IMR-90 (cell line): ENCODE measurements around the gene CEP55. TPM values are rescaled to one million over a fixed set of nuclear protein-coding genes. Genes with fewer than 3 reads are reported as not detected.

Source experiments
- ATAC-seq: fragments of 200-7000 bp; cut with Tn5 transposase; 2 replicates; pipeline ENCODE4 v1.9.1; 2020; ENCODE audit warnings: low read depth, mild to moderate bottlenecking, moderate library complexity
- BruUV-seq: library from RNA; stranded (reverse); fragments of 400-500 nt; replicated peaks from 2 replicates; lab custom pipeline; 2021; lab: Mats Ljungman, UMichigan
- CTCF ChIA-PET: fragments of 300-600 bp; formaldehyde crosslinking; extraction: SDS; loops from one replicate; lab custom pipeline; 2021; ENCODE audit warnings: antibody characterized with exemption; lab: Yijun Ruan, JAX
- POLR2A ChIA-PET: fragments of 300-600 bp; sonication (Branson Sonifier 250); formaldehyde crosslinking; loops from one replicate; lab custom pipeline; 2022; ENCODE audit warnings: antibody characterized with exemption; ENCODE audit not compliant: unreplicated experiment; lab: Charles Lee
- DNase-seq: peaks from one replicate; pipeline ENCODE4 v3.0.0; 2013
- H2AFZ ChIP-seq: replicated peaks from 2 replicates; pipeline ENCODE3; 2013; ENCODE audit warnings: low read length, mild to moderate bottlenecking; ENCODE audit not compliant: poor library complexity
- H2AK5ac ChIP-seq: 2 replicates; pipeline ENCODE4 v1.6.1; 2013; ENCODE audit warnings: low read depth, low read length, inconsistent platforms
- H2AK9ac ChIP-seq: replicated peaks from 2 replicates; pipeline ENCODE3; 2013; ENCODE audit warnings: mild to moderate bottlenecking, low read depth, low read length, moderate library complexity; ENCODE audit not compliant: poor library complexity
- H2BK120ac ChIP-seq: 2 replicates; pipeline ENCODE4 v1.6.1; 2013; ENCODE audit warnings: low read depth, low read length, inconsistent platforms
- H2BK15ac ChIP-seq: 3 replicates; pipeline ENCODE4 v1.6.1; 2013; ENCODE audit warnings: low read depth, low read length, inconsistent platforms
- H2BK20ac ChIP-seq: 2 replicates; pipeline ENCODE4 v1.6.1; 2013; ENCODE audit warnings: low read depth, mild to moderate bottlenecking, inconsistent platforms, low read length, moderate library complexity
- H2BK5ac ChIP-seq: 2 replicates; pipeline ENCODE4 v1.6.1; 2013; ENCODE audit warnings: mild to moderate bottlenecking, low read depth, low read length, inconsistent platforms; ENCODE audit not compliant: poor library complexity, severe bottlenecking
- H3K14ac ChIP-seq: replicated peaks from 2 replicates; pipeline ENCODE4 v1.6.1; 2013; ENCODE audit warnings: low read depth, low read length, inconsistent platforms
- H3K18ac ChIP-seq: 2 replicates; pipeline ENCODE4 v1.6.1; 2013; ENCODE audit warnings: low read depth, low read length, control low read depth
- H3K23ac ChIP-seq: 2 replicates; pipeline ENCODE4 v1.6.1; 2013; ENCODE audit warnings: low read depth, low read length, inconsistent platforms
- H3K27ac ChIP-seq: 2 replicates; pipeline ENCODE4 v1.5.1; 2013; ENCODE audit warnings: mild to moderate bottlenecking, control low read depth, low read length; ENCODE audit not compliant: insufficient read depth
- H3K27me3 ChIP-seq: 2 replicates; pipeline ENCODE4 v1.6.1; 2013; ENCODE audit warnings: low read length; ENCODE audit not compliant: control insufficient read depth, insufficient read depth
- H3K36me3 ChIP-seq: 2 replicates; pipeline ENCODE4 v1.6.1; 2013; ENCODE audit warnings: low read length, mixed read lengths; ENCODE audit not compliant: control insufficient read depth, insufficient read depth
- H3K4ac ChIP-seq: 2 replicates; pipeline ENCODE4 v1.6.1; 2013; ENCODE audit warnings: low read depth, low read length, inconsistent platforms
- H3K4me1 ChIP-seq: 2 replicates; pipeline ENCODE4 v1.6.1; 2013; ENCODE audit warnings: low read length, mixed read lengths; ENCODE audit not compliant: control insufficient read depth, insufficient read depth
- H3K4me2 ChIP-seq: 2 replicates; pipeline ENCODE4 v1.6.1; 2013; ENCODE audit warnings: low read depth, mild to moderate bottlenecking, control low read depth, low read length, moderate library complexity
- H3K4me3 ChIP-seq: 2 replicates; pipeline ENCODE4 v1.5.1; 2013; ENCODE audit warnings: low read depth, mild to moderate bottlenecking, control low read depth, low read length, moderate library complexity; ENCODE audit not compliant: insufficient read depth
- H3K56ac ChIP-seq: 2 replicates; pipeline ENCODE4 v1.6.1; 2013; ENCODE audit warnings: low read length, inconsistent platforms; ENCODE audit not compliant: insufficient read depth; ENCODE audit errors: extremely low read depth
- H3K79me1 ChIP-seq, 2 experiments: 2 replicates each; pipeline ENCODE4 v1.6.1; 2013; ENCODE audit warnings: low read length in 2 of 2, inconsistent platforms in 1 of 2, low read depth in 1 of 2
- H3K9ac ChIP-seq: 2 replicates; pipeline ENCODE4 v1.6.1; 2013; ENCODE audit warnings: low read depth, low read length, control low read depth
- H3K9me1 ChIP-seq: 2 replicates; pipeline ENCODE4 v1.6.1; 2013; ENCODE audit warnings: low read length, inconsistent platforms; ENCODE audit not compliant: insufficient read depth
- H3K9me3 ChIP-seq: 2 replicates; pipeline ENCODE4 v1.6.1; 2013; ENCODE audit warnings: low read length; ENCODE audit not compliant: control insufficient read depth, insufficient read depth
- H4K20me1 ChIP-seq: 2 replicates; pipeline ENCODE4 v1.6.1; 2013; ENCODE audit warnings: low read length, inconsistent platforms; ENCODE audit not compliant: insufficient read depth
- H4K5ac ChIP-seq: 2 replicates; pipeline ENCODE4 v1.6.1; 2013; ENCODE audit warnings: mild to moderate bottlenecking, low read depth, low read length, control low read depth
- H4K8ac ChIP-seq, 2 experiments: 2 replicates each; pipeline ENCODE4 v1.6.1; 2013; ENCODE audit warnings: low read depth in 2 of 2, low read length in 2 of 2, control low read depth in 1 of 2, inconsistent platforms in 1 of 2
- H4K91ac ChIP-seq: 2 replicates; pipeline ENCODE4 v1.6.1; 2013; ENCODE audit warnings: low read depth, low read length, inconsistent platforms; ENCODE audit not compliant: insufficient read depth
- CEBPB ChIP-seq: IDR thresholded peaks from 2 replicates; pipeline ENCODE4 v1.6.1; 2012; ENCODE audit warnings: low read depth, low read length, improper control_type of control experiment
- CHD1 ChIP-seq: IDR thresholded peaks from 2 replicates; pipeline ENCODE4 v1.6.1; 2012; ENCODE audit warnings: low read depth, low read length, improper control_type of control experiment
- MAFK ChIP-seq: IDR thresholded peaks from 2 replicates; pipeline ENCODE4 v1.6.1; 2012; ENCODE audit warnings: low read depth, low read length, improper control_type of control experiment
- MAZ ChIP-seq: IDR thresholded peaks from 2 replicates; pipeline ENCODE4 v1.6.1; 2012; ENCODE audit warnings: low read depth, mild to moderate bottlenecking, low read length, improper control_type of control experiment, moderate library complexity, borderline replicate concordance
- NFE2L2 ChIP-seq: fragments of 150-350 bp; IDR thresholded peaks from 2 replicates; pipeline ENCODE4 v1.6.1; 2016; ENCODE audit warnings: low read depth, mild to moderate bottlenecking, low read length
- POLR2A ChIP-seq: IDR thresholded peaks from 2 replicates; pipeline ENCODE4 v1.6.1; 2012; ENCODE audit warnings: mild to moderate bottlenecking, low read depth, low read length
- RAD21 ChIP-seq: IDR thresholded peaks from 2 replicates; pipeline ENCODE4 v1.6.1; 2012; ENCODE audit warnings: low read length, improper control_type of control experiment
- RFX5 ChIP-seq: IDR thresholded peaks from 2 replicates; pipeline ENCODE4 v1.8.0; 2012; ENCODE audit warnings: low read depth, mild to moderate bottlenecking, low read length, moderate library complexity
- SMC3 ChIP-seq: fragments of 150-350 bp; IDR thresholded peaks from 2 replicates; pipeline ENCODE4 v1.6.1; 2016; ENCODE audit warnings: low read depth, mild to moderate bottlenecking, antibody characterized with exemption, low read length, moderate library complexity
- WGBS, 2 experiments: methylation state at CpG; one replicate each; pipeline versions ENCODE4 v1.1.5 to v1.1.7; 2013; ENCODE audit warnings: missing lambda C conversion rate in 2 of 2; ENCODE audit not compliant: insufficient read length in 1 of 2; ENCODE audit errors: extremely low coverage in 2 of 2; 5-methylcytosine and 5-hydroxymethylcytosine counted together
- dilution Hi-C: fragments of 300-500 bp; cut with HindIII; formaldehyde crosslinking; loops from one replicate; pipeline ENCODE4 v1.14.3; 2018; ENCODE audit warnings: low sequenced_read_pairs; ENCODE audit not compliant: unreplicated experiment
- in situ Hi-C: fragments of 300-500 bp; cut with MboI; formaldehyde crosslinking; loops from 3 replicates; pipeline ENCODE4 v1.14.3; 2019; ENCODE audit warnings: low sequenced_read_pairs, inconsistent platforms, mixed read lengths
- intact Hi-C: fragments of 100-400 bp; cut with micrococcal nuclease; formaldehyde crosslinking; loops from 2 replicates; pipeline ENCODE4 v1.10.0; 2022
- polyA plus RNA-seq, 3 experiments: library from polyadenylated mRNA; depleted of rRNA; stranded (reverse); fragments of >200 nt; gene quantifications; 2 replicates each; pipeline ENCODE4 v1.2.3, GENCODE V29; 2012; ENCODE audit warnings: low replicate concordance in 1 of 3
- total RNA-seq: library from RNA; depleted of rRNA; stranded (reverse); fragments of >200 nt; gene quantifications from 2 replicates; pipeline ENCODE4 v1.2.3, GENCODE V29; 2012
- TF ChIP-seq, protein P1 (sequence below): fragments of 150-350 bp; IDR thresholded peaks from 2 replicates; pipeline ENCODE4 v1.6.1; 2016; ENCODE audit warnings: low read depth, mild to moderate bottlenecking, low read length, moderate library complexity, borderline replicate concordance
- TF ChIP-seq, protein P2 (sequence below): conservative IDR thresholded peaks from 2 replicates; pipeline ENCODE4 v1.5.1; 2012; ENCODE audit warnings: mild to moderate bottlenecking, low read depth, low read length, improper control_type of control experiment

The CEP55 gene
- total and polyA plus RNA-seq, 2 of the 4 experiments (the other 2 are of a cell fraction): 15.7 to 23.5 TPM

DNA sequence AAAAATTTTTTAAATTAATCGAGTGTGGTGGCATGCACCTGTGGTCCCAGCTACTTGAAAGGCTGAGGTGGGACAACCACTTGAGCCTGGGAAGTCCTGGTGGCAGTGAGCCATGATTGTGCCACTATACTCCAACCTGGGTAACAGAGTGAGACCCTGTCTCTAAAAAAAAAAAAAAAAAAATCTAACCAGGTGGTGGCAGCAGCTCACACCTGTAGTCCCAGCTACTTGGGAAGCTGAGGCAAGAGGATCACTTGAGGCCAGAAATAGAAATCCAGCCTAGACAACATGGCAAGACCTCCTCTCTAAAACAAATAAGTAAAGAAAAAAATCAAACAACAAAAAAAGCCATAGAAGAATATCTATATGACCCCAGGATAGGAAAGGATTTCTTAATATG, 10.7 kb upstream of the CEP55 start (continued):
- no peak for TF ChIP-seq RFX5
- no peak for TF ChIP-seq CEBPB
- no peak for TF ChIP-seq RAD21
- TF ChIP-seq CHD1: no peak

DNA sequence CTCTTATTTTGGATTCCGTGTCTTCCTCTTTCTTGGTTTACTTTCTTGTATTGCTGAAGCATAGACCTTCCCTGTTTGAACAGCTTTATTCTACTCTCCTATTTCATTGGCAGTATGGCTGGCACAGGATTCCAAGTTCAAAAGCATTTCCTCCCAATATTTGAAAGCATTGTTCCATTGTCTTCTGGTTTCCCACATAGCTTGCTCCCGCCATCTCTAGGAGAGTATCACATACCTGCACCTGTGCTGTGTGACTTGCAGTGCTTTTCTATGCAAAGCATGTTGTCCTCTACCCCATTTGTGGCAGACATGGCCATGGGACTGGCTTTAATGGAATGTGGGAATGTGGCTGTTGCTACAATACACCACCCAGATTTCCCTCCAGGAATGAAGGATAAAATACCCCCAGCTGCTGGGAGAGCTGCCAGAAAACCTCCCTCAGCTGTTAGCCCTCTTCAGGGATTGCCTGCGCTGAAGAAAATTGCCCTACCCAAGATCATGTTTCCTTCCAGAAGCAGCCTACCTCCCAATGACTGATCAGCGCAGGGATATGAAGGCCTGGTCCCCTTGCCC, 7.4 kb upstream of the CEP55 start:
- Histone ChIP-seq H3K36me3 (no peaks in the 10 kb centered on the region), H4K91ac (no peak overlapping the region), H2AK5ac (no peak overlapping the region), H4K8ac (no peak overlapping the region), H2BK5ac (no peak overlapping the region), H3K56ac (no peak overlapping the region), H3K18ac (no peak overlapping the region), H3K79me1 (no peaks in the 10 kb centered on the region), H4K20me1 (no peaks in the 10 kb centered on the region), H3K9ac (no peak overlapping the region), H3K9me3 (no peaks in the 10 kb centered on the region), H3K23ac (no peak overlapping the region), H3K14ac (no peak overlapping the region), H3K27ac (no peak overlapping the region), H2AK9ac (no peak overlapping the region), H3K4me1 (no peaks in the 10 kb centered on the region), H4K5ac (no peak overlapping the region), H2BK120ac (peak overlapping the region; percentile 36; the same call in 1 of the 2 replicates), H2AFZ (peak overlapping the region; percentile 40), H3K27me3 (no peaks in the 10 kb centered on the region; the same call in 1 of the 2 replicates), H2BK15ac (no peak overlapping the region), H2BK20ac (no peak overlapping the region), H3K4me3 (no peak overlapping the region), H3K4ac (no peak overlapping the region), H3K4me2 (no peak overlapping the region), H3K9me1 (no peaks in the 10 kb centered on the region)
- intact Hi-C loops: no loop called here
- no peak for TF ChIP-seq POLR2A
- TF ChIP-seq SMC3: no peak
- no peak for TF ChIP-seq RFX5
- TF ChIP-seq RAD21: no peak
- TF ChIP-seq MAFK: no peak
- no peak for TF ChIP-seq CHD1
- TF ChIP-seq MAZ: no peak
- no peak for TF ChIP-seq NFE2L2
- TF ChIP-seq, protein P1, sequence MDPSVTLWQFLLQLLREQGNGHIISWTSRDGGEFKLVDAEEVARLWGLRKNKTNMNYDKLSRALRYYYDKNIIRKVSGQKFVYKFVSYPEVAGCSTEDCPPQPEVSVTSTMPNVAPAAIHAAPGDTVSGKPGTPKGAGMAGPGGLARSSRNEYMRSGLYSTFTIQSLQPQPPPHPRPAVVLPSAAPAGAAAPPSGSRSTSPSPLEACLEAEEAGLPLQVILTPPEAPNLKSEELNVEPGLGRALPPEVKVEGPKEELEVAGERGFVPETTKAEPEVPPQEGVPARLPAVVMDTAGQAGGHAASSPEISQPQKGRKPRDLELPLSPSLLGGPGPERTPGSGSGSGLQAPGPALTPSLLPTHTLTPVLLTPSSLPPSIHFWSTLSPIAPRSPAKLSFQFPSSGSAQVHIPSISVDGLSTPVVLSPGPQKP: no peak
- TF ChIP-seq CEBPB: no peak
- TF ChIP-seq, protein P2, sequence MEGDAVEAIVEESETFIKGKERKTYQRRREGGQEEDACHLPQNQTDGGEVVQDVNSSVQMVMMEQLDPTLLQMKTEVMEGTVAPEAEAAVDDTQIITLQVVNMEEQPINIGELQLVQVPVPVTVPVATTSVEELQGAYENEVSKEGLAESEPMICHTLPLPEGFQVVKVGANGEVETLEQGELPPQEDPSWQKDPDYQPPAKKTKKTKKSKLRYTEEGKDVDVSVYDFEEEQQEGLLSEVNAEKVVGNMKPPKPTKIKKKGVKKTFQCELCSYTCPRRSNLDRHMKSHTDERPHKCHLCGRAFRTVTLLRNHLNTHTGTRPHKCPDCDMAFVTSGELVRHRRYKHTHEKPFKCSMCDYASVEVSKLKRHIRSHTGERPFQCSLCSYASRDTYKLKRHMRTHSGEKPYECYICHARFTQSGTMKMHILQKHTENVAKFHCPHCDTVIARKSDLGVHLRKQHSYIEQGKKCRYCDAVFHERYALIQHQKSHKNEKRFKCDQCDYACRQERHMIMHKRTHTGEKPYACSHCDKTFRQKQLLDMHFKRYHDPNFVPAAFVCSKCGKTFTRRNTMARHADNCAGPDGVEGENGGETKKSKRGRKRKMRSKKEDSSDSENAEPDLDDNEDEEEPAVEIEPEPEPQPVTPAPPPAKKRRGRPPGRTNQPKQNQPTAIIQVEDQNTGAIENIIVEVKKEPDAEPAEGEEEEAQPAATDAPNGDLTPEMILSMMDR: no peak
- ChIA-PET POLR2A (no interaction called here), CTCF (interaction anchor here (1.0 to 2.5 kb wide), 3 partner anchors 112 to 190 kb away, joined by 3 to 9 read pairs (median 3); no protein-coding TSS in a partner anchor)
- WGBS, 2 experiments: 100% methylated on average over 1 of the region's 4 CpGs; no CpG with 5 or more reads in 1 of the 2 experiments
- no TSS peak for BruUV-seq
- dilution Hi-C loops: no loop called here
- in situ Hi-C loops: no loop called here
- ATAC-seq: peak; percentile 66
- peak; percentile 37 for DNase-seq
